Hepatocyte (in vitro differentiated cells): Measurements from ENCODE around the gene CCDC28B.

Source experiments
- EZH2 ChIP-seq: fragments of 200-600 bp; sonication (generic); IDR thresholded peaks from 2 replicates; pipeline ENCODE4 v1.6.1; 2016; ENCODE audit warnings: antibody characterized with exemption, mild to moderate bottlenecking, borderline replicate concordance
- EZH2phosphoT487 ChIP-seq: fragments of 200-600 bp; sonication (generic); IDR thresholded peaks from one replicate; pipeline ENCODE4 v1.6.1; 2018; ENCODE audit warnings: antibody characterized with exemption, mild to moderate bottlenecking, low read depth, moderate library complexity; ENCODE audit not compliant: unreplicated experiment, severe bottlenecking
- TF ChIP-seq, protein P1 (sequence below): fragments of 200-600 bp; sonication (generic); IDR thresholded peaks from 2 replicates; pipeline ENCODE4 v1.5.1; 2016; ENCODE audit warnings: antibody characterized with exemption, mild to moderate bottlenecking; ENCODE audit not compliant: poor library complexity

DNA sequence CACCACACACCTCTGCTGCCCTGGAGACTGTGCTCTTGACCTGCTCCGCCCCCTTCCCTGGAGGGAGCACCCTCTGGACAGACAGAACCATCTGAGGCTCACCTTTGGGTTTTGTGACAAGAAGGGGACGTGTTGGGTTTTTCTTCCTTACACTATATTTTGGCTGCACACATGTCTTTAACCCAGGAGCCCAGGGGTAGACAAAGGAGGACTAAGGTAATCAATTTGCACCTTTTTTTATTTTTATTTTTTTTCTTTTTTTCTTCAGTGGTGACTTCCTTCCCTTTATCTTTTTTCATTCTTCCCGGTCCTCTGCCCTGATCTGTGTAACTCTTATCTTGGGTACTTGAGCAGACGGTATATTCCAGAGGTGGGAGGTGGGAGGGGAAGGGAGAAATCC is 29.4 kb upstream of the CCDC28B start:
- TF ChIP-seq, protein P1, sequence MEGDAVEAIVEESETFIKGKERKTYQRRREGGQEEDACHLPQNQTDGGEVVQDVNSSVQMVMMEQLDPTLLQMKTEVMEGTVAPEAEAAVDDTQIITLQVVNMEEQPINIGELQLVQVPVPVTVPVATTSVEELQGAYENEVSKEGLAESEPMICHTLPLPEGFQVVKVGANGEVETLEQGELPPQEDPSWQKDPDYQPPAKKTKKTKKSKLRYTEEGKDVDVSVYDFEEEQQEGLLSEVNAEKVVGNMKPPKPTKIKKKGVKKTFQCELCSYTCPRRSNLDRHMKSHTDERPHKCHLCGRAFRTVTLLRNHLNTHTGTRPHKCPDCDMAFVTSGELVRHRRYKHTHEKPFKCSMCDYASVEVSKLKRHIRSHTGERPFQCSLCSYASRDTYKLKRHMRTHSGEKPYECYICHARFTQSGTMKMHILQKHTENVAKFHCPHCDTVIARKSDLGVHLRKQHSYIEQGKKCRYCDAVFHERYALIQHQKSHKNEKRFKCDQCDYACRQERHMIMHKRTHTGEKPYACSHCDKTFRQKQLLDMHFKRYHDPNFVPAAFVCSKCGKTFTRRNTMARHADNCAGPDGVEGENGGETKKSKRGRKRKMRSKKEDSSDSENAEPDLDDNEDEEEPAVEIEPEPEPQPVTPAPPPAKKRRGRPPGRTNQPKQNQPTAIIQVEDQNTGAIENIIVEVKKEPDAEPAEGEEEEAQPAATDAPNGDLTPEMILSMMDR: no peak
- no peak for TF ChIP-seq EZH2
- TF ChIP-seq EZH2phosphoT487: no peak
